ENCODE measurements around the gene SHTN1. TPM values are rescaled to one million over a fixed set of nuclear protein-coding genes. Genes with fewer than 3 reads are reported as not detected.

Gene SHTN1
- polyA plus RNA-seq, 1 donor (not counting 4 experiments of a cell fraction or from before 2014, with no cell fraction given): 21.3 TPM

DNA sequence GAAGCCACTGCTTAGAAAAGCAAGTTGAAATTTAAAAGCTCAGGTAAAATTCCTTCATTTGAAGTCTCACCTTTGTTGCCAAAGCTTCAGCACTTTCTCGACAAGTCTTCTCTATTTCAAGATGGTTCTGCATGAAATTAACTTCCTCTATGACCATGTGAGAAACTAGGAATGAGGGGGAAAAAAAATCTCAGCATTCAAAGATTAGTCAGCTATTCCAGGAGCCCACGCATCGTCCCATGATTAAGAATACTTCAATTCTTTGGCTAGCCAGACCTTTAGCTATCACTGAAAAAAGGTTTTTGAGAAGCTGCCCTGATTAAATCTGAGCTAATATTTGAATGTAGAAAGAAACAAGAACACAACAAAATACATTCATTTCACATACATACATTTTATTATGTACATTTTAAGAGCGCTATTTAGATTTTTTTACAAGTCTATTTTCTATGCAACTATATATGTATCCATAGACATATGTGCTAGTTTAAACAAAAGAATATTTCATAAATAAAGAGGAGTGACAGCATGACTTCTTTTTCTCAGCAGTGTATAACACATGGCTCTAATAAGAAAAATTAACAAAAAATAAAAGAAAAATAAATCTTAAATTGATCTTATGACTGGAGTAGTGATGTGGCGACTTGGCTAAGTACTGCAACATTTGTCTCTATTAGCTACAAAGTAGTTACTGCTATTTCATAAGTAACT is 44.8 kb downstream of the SHTN1 start:
- FAIRE-seq (no peak), DNase-seq (ENCODE audit: low read depth, low spot score) (no peak)
- no peaks in the 10 kb centered on the region for H4K20me1 ChIP-seq (ENCODE audit: control insufficient read depth, extremely low read depth, insufficient read depth, low read length)
- H3K9ac ChIP-seq (ENCODE audit: control insufficient read depth, extremely low read depth, insufficient read depth, low read length): no peak overlapping the region
- H2AFZ ChIP-seq (ENCODE audit: control insufficient read depth, low read length): no peak overlapping the region
- dilution Hi-C loops (cut with MboI; ENCODE audit: extremely low pct_ligation_motif_present, low sequenced_read_pairs): no loop called here
- TF ChIP-seq, protein P1, sequence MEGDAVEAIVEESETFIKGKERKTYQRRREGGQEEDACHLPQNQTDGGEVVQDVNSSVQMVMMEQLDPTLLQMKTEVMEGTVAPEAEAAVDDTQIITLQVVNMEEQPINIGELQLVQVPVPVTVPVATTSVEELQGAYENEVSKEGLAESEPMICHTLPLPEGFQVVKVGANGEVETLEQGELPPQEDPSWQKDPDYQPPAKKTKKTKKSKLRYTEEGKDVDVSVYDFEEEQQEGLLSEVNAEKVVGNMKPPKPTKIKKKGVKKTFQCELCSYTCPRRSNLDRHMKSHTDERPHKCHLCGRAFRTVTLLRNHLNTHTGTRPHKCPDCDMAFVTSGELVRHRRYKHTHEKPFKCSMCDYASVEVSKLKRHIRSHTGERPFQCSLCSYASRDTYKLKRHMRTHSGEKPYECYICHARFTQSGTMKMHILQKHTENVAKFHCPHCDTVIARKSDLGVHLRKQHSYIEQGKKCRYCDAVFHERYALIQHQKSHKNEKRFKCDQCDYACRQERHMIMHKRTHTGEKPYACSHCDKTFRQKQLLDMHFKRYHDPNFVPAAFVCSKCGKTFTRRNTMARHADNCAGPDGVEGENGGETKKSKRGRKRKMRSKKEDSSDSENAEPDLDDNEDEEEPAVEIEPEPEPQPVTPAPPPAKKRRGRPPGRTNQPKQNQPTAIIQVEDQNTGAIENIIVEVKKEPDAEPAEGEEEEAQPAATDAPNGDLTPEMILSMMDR (optimal IDR thresholded peaks at IDR 0.05 in 1 of 3, IDR thresholded peaks at IDR 0.05 in 1 of 3, conservative IDR thresholded peaks at IDR 0.05 in 1 of 3; ENCODE audit: extremely low read depth in 1 of 3, insufficient read depth in 2 of 3, low read length in 3 of 3): no peak
- TF ChIP-seq EZH2 (IDR thresholded peaks at IDR 0.05; ENCODE audit: low read length): no peak
- no peaks in the 10 kb centered on the region for H3K27me3 ChIP-seq (ENCODE audit: control insufficient read depth, extremely low read depth, insufficient read depth, low read length)
- no peaks in the 10 kb centered on the region for H3K79me2 ChIP-seq (ENCODE audit: control insufficient read depth, insufficient read depth, low read length)
- H3K27ac ChIP-seq (ENCODE audit: control insufficient read depth, insufficient read depth, low read length): no peak overlapping the region
- H3K4me2 ChIP-seq (ENCODE audit: control insufficient read depth, extremely low read depth, insufficient read depth, low read depth, low read length): no peak overlapping the region
- no peaks in the 10 kb centered on the region for H3K36me3 ChIP-seq (ENCODE audit: control insufficient read depth in 2 of 2, extremely low read depth in 1 of 2, insufficient read depth in 2 of 2, low read length in 2 of 2)
- H3K4me3 ChIP-seq (ENCODE audit: control insufficient read depth in 2 of 3, extremely low read depth in 1 of 3, insufficient read depth in 2 of 3, low read depth in 1 of 3, low read length in 3 of 3): no peak overlapping the region
- H3K9me3 ChIP-seq (ENCODE audit: control insufficient read depth, low read depth, low read length): no peaks in the 10 kb centered on the region
- H3K4me1 ChIP-seq (ENCODE audit: control insufficient read depth, extremely low read depth, insufficient read depth, low read length): no peaks in the 10 kb centered on the region
- no peaks in the 10 kb centered on the region for H3K9me1 ChIP-seq (ENCODE audit: control insufficient read depth, extremely low read depth, insufficient read depth, low read length)

DNA sequence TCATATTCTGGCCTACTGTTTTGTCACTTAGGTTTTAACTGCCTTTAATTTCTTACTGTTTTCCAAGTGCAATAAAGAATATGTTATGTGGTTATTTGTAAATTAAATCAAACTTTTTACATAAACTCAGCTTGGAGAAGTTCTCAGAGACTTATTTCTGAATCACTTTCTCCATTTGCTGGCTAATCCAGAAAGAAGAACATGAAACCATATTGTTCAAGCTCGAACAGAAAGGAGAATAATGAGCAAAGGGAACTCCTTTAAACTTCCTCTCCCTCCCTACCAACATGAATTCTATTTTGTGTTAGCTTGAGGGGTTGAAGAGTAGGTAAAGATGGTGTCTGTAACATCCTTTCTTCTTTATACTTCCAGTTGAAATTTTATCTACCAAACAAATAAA is 52.3 kb downstream of the SHTN1 start:
- H3K9ac ChIP-seq (ENCODE audit: control insufficient read depth, extremely low read depth, insufficient read depth, low read length): no peak overlapping the region
- no peaks in the 10 kb centered on the region for H3K9me1 ChIP-seq (ENCODE audit: control insufficient read depth, extremely low read depth, insufficient read depth, low read length)
- no peaks in the 10 kb centered on the region for H3K79me2 ChIP-seq (ENCODE audit: control insufficient read depth, insufficient read depth, low read length)
- peaks cover 7% of the 10 kb centered on the region for H3K4me1 ChIP-seq (ENCODE audit: control insufficient read depth, extremely low read depth, insufficient read depth, low read length)
- no peak overlapping the region for H3K4me3 ChIP-seq (ENCODE audit: control insufficient read depth in 2 of 3, extremely low read depth in 1 of 3, insufficient read depth in 2 of 3, low read depth in 1 of 3, low read length in 3 of 3)
- H4K20me1 ChIP-seq (ENCODE audit: control insufficient read depth, extremely low read depth, insufficient read depth, low read length): no peaks in the 10 kb centered on the region
- FAIRE-seq (no peak), DNase-seq (ENCODE audit: low read depth, low spot score) (no peak)
- H3K36me3 ChIP-seq (ENCODE audit: control insufficient read depth in 2 of 2, extremely low read depth in 1 of 2, insufficient read depth in 2 of 2, low read length in 2 of 2): peaks cover 8 to 9% of the 10 kb centered on the region in 2 experiments
- no peak overlapping the region for H3K27ac ChIP-seq (ENCODE audit: control insufficient read depth, insufficient read depth, low read length)
- no peaks in the 10 kb centered on the region for H3K27me3 ChIP-seq (ENCODE audit: control insufficient read depth, extremely low read depth, insufficient read depth, low read length)
- no peak overlapping the region for H2AFZ ChIP-seq (ENCODE audit: control insufficient read depth, low read length)
- H3K4me2 ChIP-seq (ENCODE audit: control insufficient read depth, extremely low read depth, insufficient read depth, low read depth, low read length): no peak overlapping the region
- H3K9me3 ChIP-seq (ENCODE audit: control insufficient read depth, low read depth, low read length): no peaks in the 10 kb centered on the region
- TF ChIP-seq, protein P1 (optimal IDR thresholded peaks at IDR 0.05 in 1 of 3, IDR thresholded peaks at IDR 0.05 in 1 of 3, conservative IDR thresholded peaks at IDR 0.05 in 1 of 3; ENCODE audit: extremely low read depth in 1 of 3, insufficient read depth in 2 of 3, low read length in 3 of 3): no peak
- TF ChIP-seq EZH2 (IDR thresholded peaks at IDR 0.05; ENCODE audit: low read length): no peak
- dilution Hi-C loops (cut with MboI; ENCODE audit: extremely low pct_ligation_motif_present, low sequenced_read_pairs): no loop called here

Measured in keratinocyte (primary cell).